Stimulated activated naive B cell treated with anti-CD40 and anti-IgM and Interleukin-4, amounts not matched to agents 10 μg/mL and 1 μg/mL and 100 μg/mL, for 72 hours (primary cell): ENCODE measurements around the gene ANKRD13A.
A peak's percentile ranks its signal among the peaks of the same experiment; 100 is the strongest.
"Not testable (repeated sequence)": the region's sequence is repeated elsewhere in the genome, so short reads cannot be mapped to it uniquely, and the experiment has no call there.

Experiments used
- ATAC-seq, 2 donors: fragments of 150-1000 bp; cut with Tn5 transposase; replicated peaks; 2 replicates each; pipeline ENCODE4 v1.10.0; 2021; ENCODE audit warnings: moderate library complexity in 1 of 2
- DNase-seq: peaks from one replicate; pipeline ENCODE4 v3.0.0; 2021
- H3K27ac Mint-ChIP-seq: one replicate; pipeline ENCODE4 v1.8.0; 2022; ENCODE audit warnings: mild to moderate bottlenecking, mixed read lengths
- H3K27me3 Mint-ChIP-seq, 2 donors: one replicate each; pipeline ENCODE4 v1.8.0; 2022; ENCODE audit warnings: mixed read lengths in 2 of 2
- H3K36me3 Mint-ChIP-seq, 2 donors: one replicate each; pipeline ENCODE4 v1.8.0; 2022; ENCODE audit warnings: mixed read lengths in 2 of 2, mild to moderate bottlenecking in 1 of 2
- H3K4me1 Mint-ChIP-seq, 2 donors: one replicate each; pipeline ENCODE4 v1.8.0; 2022; ENCODE audit warnings: mixed read lengths in 2 of 2, mild to moderate bottlenecking in 1 of 2
- H3K4me3 Mint-ChIP-seq, 2 donors: one replicate each; pipeline ENCODE4 v1.8.0; 2022; ENCODE audit warnings: mild to moderate bottlenecking in 2 of 2, mixed read lengths in 2 of 2, moderate library complexity in 1 of 2
- H3K9me3 Mint-ChIP-seq, 2 donors: one replicate each; pipeline ENCODE4 v1.8.0; 2022; ENCODE audit warnings: mixed read lengths in 2 of 2, mild to moderate bottlenecking in 1 of 2

ANKRD13A gene

DNA sequence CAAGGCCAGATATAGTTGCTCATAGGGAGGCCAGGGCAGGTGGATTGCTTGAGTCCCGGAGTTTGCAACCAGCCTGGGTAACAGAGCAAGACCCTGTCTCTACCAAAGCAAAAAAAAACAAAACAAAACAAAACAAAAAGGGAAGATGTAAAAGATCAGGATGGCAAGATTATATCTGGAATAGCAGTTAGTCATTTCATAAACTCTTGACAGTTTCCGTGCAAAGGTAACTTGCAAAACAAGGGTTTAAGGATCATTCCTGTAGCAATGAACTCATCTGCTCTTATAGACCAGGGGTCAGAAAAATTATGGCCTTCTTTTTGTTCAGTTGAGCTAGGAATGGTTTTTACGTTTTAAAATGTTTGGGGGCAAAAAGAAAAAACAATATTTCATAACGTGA, 32.7 kb upstream of the ANKRD13A start:
- DNase-seq (no peak), ATAC-seq (no peak)
- Mint-ChIP-seq H3K4me1 (peaks cover 3 to 8% of the 10 kb centered on the region in 2 donors), H3K4me3 (no peak overlapping the region), H3K27me3 (no peaks in the 10 kb centered on the region), H3K9me3 (no peaks in the 10 kb centered on the region), H3K36me3 (peaks cover 18 to 45% of the 10 kb centered on the region in 2 donors), H3K27ac (no peak overlapping the region)

DNA sequence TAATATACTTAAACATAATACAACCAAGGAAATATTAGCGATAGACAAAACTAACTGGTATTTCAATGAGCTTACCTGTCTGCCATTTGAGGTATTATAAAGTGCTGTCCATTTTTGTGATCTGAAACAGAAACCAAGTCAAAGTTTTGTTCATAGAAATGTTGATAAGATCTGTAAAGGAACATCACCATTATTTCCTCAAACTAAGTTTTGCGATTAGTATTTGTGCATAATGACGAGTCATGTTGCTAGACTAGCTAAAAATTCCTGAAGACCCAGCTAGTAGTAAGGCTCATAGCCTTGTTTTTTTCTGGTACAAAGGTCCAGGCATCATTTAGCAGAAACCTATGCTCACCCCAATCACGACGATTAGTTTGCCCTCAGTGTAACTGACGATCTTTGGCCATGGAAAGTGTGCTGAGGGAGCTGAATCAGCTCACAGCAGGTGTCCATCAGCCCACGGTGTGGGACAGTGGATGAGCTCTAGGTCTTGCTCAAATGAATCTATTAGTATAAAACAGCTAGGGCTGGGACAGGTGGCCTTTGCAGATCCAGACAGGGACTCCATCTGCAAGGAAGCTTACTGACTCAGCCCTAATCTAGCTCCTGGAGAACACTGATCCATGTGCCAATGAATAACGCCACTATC, 31.7 kb upstream of the ANKRD13A start:
- DNase-seq (no peak), ATAC-seq (no peak)
- Mint-ChIP-seq H3K4me3 (no peak overlapping the region), H3K9me3 (no peaks in the 10 kb centered on the region), H3K4me1 (peaks cover 3 to 8% of the 10 kb centered on the region in 2 donors), H3K27ac (peak overlapping the region; percentile 16), H3K27me3 (no peaks in the 10 kb centered on the region), H3K36me3 (peaks cover 22 to 45% of the 10 kb centered on the region in 2 donors)

DNA sequence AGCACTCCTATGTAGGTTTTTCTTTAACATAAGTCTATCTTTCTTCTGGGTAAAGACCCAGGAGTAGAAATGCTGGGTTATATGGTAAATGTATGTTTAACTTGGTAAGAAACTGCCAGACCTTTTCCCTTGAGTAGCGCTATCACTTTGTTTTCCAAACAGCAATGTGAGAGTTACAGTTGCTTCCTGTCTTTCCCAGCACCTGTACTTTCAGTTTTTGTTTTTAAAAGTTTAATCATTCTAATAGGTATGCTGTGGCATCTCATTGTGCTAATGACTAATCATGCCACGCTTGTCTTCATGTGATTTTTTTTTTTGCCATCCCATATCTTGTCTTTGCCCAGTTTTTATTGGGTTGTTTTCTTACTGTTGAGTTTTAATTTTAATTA, 31.2 kb upstream of the ANKRD13A start:
- no peak for DNase-seq
- Mint-ChIP-seq H3K4me1 (peaks cover 3 to 8% of the 10 kb centered on the region in 2 donors), H3K27ac (peak overlapping the region; percentile 16), H3K36me3 (peaks cover 22 to 43% of the 10 kb centered on the region in 2 donors), H3K27me3 (no peaks in the 10 kb centered on the region), H3K4me3 (no peak overlapping the region), H3K9me3 (no peaks in the 10 kb centered on the region)
- no peak for ATAC-seq

DNA sequence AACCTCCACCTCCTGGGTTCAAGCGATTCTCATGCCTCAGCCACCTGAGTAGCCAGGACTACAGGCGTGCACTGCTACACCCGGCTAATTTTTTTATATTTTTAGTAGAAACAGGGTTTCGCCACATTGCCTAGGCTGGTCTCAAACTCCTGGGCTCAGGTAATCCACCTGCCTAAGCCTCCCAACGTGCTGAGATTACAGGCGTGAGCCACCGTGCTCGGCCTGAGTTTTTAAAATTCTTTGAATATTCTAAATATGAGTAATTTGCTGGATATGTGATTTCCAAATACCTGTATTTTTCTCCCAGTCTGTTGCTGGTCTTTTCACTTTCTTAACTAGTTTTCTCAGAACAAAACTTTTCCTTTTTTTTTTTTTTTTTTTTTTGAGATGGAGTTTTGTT, 30.4 kb upstream of the ANKRD13A start:
- Mint-ChIP-seq H3K9me3 (no peaks in the 10 kb centered on the region), H3K4me3 (no peak overlapping the region), H3K36me3 (peaks cover 25 to 44% of the 10 kb centered on the region in 2 donors)

DNA sequence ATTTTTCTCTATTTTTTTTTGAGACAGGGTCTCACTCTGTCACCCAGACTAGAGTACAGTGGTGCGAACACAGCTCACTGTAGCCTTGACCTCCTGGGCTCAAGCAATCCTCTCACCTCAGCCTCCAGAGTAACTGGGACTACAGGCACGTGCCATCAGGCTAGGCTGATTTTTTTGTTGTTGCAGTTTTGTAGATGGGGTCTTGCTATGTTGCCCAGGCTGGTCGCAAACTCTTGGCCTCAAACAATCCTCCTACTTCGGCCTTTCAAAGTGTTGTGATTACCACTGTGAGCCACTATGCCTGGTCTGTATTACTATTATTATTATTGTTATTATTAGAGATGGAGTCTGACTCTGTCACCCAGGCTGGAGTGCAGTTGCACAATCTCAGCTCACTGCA, 26.4 kb upstream of the ANKRD13A start:
- Mint-ChIP-seq H3K27me3 (no peaks in the 10 kb centered on the region), H3K9me3 (no peaks in the 10 kb centered on the region), H3K4me1 (peaks cover 7 to 19% of the 10 kb centered on the region in 2 donors), H3K4me3 (no peak overlapping the region), H3K36me3 (peaks cover 38 to 40% of the 10 kb centered on the region in 2 donors), H3K27ac (no peak overlapping the region)
- DNase-seq, result no peak
- no peak for ATAC-seq

More for the DNA sequence above, 30.4 kb upstream of the ANKRD13A start:
- Mint-ChIP-seq H3K27me3 (no peaks in the 10 kb centered on the region), H3K27ac (no peak overlapping the region), H3K4me1 (peaks cover 7 to 16% of the 10 kb centered on the region in 2 donors)
- DNase-seq (no peak), ATAC-seq (no peak)

DNA sequence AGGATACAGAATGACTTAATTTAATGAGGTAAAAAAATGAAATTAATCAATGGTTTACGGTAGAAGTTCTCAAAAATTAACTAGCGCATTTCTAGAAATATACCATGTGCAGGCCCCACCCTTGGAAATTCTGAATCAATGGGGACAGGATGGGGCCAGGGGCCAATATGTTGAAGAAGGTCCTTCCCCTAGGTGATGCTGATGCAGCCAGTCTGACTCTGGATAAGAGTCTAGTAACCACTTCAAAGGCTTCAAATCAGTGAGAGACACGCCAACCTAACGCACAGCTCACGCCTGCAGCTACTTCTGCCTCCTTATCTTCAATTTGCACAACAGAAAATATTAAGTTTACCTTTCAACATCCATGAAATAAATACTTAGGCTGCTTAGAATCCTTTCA, 17.9 kb upstream of the ANKRD13A start:
- Mint-ChIP-seq H3K27me3 (no peaks in the 10 kb centered on the region), H3K27ac (no peak overlapping the region), H3K4me1 (peaks cover 18 to 31% of the 10 kb centered on the region in 2 donors), H3K36me3 (peaks cover 48 to 51% of the 10 kb centered on the region in 2 donors), H3K9me3 (peaks cover 0 to 2% of the 10 kb centered on the region in 2 donors), H3K4me3 (no peak overlapping the region)
- ATAC-seq (no peak), DNase-seq (no peak)

DNA sequence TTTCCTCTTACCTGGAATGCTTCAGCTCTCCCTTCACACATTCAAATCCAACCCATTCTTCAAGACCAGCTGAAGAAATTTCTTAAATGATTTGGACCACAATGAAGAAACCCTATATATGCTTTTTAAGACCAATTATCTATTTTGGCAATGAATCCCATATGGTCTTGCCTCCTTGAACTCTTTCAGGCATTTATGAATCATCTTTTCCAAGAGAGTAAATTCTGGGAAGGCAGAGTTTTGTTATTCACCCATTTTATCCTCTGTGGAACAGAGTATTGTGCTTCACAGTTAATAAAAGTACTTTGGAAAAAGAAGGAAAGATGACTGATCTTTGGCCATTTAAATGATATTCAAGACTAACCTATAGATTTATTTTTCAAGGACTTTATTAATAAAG, 17.0 kb upstream of the ANKRD13A start:
- Mint-ChIP-seq H3K9me3 (peaks cover 0 to 2% of the 10 kb centered on the region in 2 donors), H3K4me1 (peaks cover 18 to 31% of the 10 kb centered on the region in 2 donors), H3K27me3 (no peaks in the 10 kb centered on the region), H3K36me3 (peaks cover 44 to 51% of the 10 kb centered on the region in 2 donors), H3K4me3 (no peak overlapping the region), H3K27ac (no peak overlapping the region)
- DNase-seq (no peak), ATAC-seq (no peak)

GRCh38 chr12:109983432-109984142, 15.6 kb upstream of the ANKRD13A start:
- DNase-seq (no peak), ATAC-seq (no peak)
- peaks cover 15 to 20% of the 10 kb centered on the region in 2 donors for H3K4me1 Mint-ChIP-seq
- H3K27ac Mint-ChIP-seq, result peak overlapping the region; percentile 25
- no peak overlapping the region for H3K4me3 Mint-ChIP-seq
- H3K36me3 Mint-ChIP-seq, result peaks cover 41% of the 10 kb centered on the region in 2 donors
- peaks cover 0 to 1% of the 10 kb centered on the region in 2 donors for H3K9me3 Mint-ChIP-seq
- H3K27me3 Mint-ChIP-seq, result no peaks in the 10 kb centered on the region

DNA sequence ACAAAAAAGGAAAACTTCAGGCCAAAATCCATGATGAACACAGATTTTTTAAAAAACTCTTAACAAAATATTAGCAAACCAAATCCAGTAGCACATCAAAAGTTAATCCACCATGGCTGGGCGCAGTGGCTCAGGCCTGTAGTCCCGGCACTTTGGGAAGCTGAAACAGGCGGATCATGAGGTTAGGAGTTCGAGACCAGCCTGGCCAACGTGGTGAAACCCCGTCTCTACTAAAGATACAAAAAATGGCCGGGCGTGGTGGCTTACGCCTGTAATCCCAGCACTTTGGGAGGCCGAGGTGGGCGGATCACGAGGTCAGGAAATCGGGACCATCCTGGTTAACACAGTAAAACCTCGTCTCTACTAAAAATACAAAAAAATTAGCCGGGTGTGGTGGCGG, 13.0 kb upstream of the ANKRD13A start:
- H3K4me3 Mint-ChIP-seq, DNase-seq, H3K27ac Mint-ChIP-seq, H3K9me3 Mint-ChIP-seq, ATAC-seq, H3K27me3 Mint-ChIP-seq: not testable (repeated sequence)
- H3K36me3 Mint-ChIP-seq, result peaks cover 27 to 32% of the 10 kb centered on the region in 2 donors
- peaks cover 10 to 22% of the 10 kb centered on the region in 2 donors for H3K4me1 Mint-ChIP-seq

DNA sequence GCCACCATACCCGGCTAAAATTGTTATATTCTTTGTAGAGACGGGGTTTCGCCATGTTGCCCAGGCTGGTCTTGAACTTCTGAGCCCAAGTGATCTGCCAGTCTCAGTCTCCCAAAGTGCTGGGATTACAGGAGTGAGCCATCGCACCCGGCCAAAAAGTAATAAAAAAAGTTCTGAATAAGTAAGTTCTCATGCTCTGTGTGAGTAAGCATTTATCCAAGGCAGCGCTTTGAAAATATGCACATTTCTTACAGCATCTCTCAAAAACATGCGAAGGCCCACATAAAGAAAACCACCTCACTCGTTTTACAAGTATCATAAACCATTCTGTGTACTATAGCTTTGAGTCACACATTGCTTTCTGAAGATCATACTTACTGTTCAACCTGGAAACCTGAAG, 11.6 kb upstream of the ANKRD13A start:
- Mint-ChIP-seq H3K9me3 (no peaks in the 10 kb centered on the region), H3K36me3 (peaks cover 21 to 30% of the 10 kb centered on the region in 2 donors), H3K27me3 (no peaks in the 10 kb centered on the region), H3K4me1 (peaks cover 11 to 23% of the 10 kb centered on the region in 2 donors), H3K27ac (no peak overlapping the region), H3K4me3 (no peak overlapping the region)
- ATAC-seq, result no peak
- no peak for DNase-seq

GRCh38 chr12:109988274-109988673, 11.0 kb upstream of the ANKRD13A start:
- H3K36me3 Mint-ChIP-seq, result peaks cover 18 to 27% of the 10 kb centered on the region in 2 donors
- no peaks in the 10 kb centered on the region for H3K27me3 Mint-ChIP-seq
- ATAC-seq (no peak), DNase-seq (no peak)
- no peak overlapping the region for H3K4me3 Mint-ChIP-seq
- H3K27ac Mint-ChIP-seq, result no peak overlapping the region
- H3K9me3 Mint-ChIP-seq, result no peaks in the 10 kb centered on the region
- peaks cover 13 to 27% of the 10 kb centered on the region in 2 donors for H3K4me1 Mint-ChIP-seq

DNA sequence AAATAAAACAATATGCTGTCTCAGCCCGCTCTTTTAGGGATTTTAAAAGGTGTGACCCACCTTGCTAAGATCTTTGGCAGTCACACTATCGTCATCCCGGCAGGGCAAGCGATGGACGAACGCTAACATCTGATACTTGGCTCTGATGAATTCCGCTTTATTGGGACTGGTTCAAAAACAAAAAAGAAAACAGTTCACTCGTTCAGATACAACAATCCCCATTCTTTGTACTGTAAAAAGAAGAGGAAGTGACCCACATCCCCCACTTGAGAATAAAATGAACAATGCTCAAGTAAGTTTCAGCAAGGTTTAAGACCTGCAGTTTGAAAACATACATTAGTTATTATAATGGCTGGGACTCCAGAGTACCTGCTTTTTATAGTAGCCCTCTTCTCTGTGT, 10.3 kb upstream of the ANKRD13A start:
- DNase-seq (no peak), ATAC-seq (no peak)
- peaks cover 13 to 30% of the 10 kb centered on the region in 2 donors for H3K4me1 Mint-ChIP-seq
- H3K4me3 Mint-ChIP-seq, result no peak overlapping the region
- H3K36me3 Mint-ChIP-seq, result peaks cover 16 to 25% of the 10 kb centered on the region in 2 donors
- no peak overlapping the region for H3K27ac Mint-ChIP-seq
- no peaks in the 10 kb centered on the region for H3K27me3 Mint-ChIP-seq
- H3K9me3 Mint-ChIP-seq, result no peaks in the 10 kb centered on the region

- H3K27ac Mint-ChIP-seq, result no peak overlapping the region
These were observed 9.8 kb upstream of the ANKRD13A start for GRCh38 chr12:109989380-109989779.

DNA sequence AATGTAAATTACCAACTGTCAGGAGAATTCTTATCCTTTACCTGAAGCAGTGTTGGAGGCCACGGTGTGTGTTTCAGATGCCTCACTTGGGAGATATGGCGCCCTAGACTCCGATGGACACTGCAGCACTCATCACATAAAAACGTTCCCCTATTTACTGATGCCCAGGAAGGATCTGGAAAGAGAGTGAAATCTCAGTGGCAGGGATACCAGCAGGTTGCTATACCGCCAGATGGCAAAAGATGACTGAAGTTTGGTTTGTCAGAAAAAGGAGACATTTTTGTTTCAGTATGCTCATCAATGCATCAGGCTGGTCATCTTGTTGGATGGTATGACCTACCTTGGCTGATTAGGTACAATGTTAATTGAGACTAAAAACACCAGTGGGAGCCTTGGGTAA, 7.6 kb upstream of the ANKRD13A start:
- H3K4me3 Mint-ChIP-seq, result no peak overlapping the region
- peaks cover 17 to 45% of the 10 kb centered on the region in 2 donors for H3K4me1 Mint-ChIP-seq
- no peaks in the 10 kb centered on the region for H3K27me3 Mint-ChIP-seq
- no peak for ATAC-seq
- H3K9me3 Mint-ChIP-seq, result no peaks in the 10 kb centered on the region
- H3K36me3 Mint-ChIP-seq, result peaks cover 13 to 18% of the 10 kb centered on the region in 2 donors
- DNase-seq, result no peak
- H3K27ac Mint-ChIP-seq, result peak overlapping the region; percentile 31

More at GRCh38 chr12:109989380-109989779, 9.8 kb upstream of the ANKRD13A start:
- Mint-ChIP-seq H3K27me3 (no peaks in the 10 kb centered on the region), H3K36me3 (peaks cover 16 to 25% of the 10 kb centered on the region in 2 donors), H3K4me3 (no peak overlapping the region), H3K9me3 (no peaks in the 10 kb centered on the region), H3K4me1 (peaks cover 13 to 34% of the 10 kb centered on the region in 2 donors)
- ATAC-seq, result no peak
- no peak for DNase-seq

DNA sequence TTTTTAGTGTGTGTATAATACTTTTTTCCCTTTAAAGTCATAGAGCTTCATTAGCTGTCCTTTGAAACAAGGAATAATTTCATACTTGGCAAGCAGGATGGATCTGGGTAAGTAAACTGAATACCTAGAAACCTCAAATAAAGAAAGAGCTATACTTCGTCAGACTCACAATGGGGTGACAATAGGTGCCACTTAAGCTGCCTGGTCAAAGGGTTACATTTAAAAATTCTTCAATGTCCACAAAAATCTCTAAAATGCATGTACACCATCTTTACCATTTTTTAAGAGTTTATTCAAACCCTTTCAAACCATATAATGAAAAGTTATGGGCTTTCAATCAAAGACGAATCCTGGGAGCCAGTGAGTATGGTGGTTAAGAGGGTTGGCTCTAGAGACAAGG, 6.1 kb upstream of the ANKRD13A start:
- H3K27me3 Mint-ChIP-seq, result no peaks in the 10 kb centered on the region
- H3K27ac Mint-ChIP-seq, result no peak overlapping the region
- H3K4me1 Mint-ChIP-seq, result peaks cover 23 to 56% of the 10 kb centered on the region in 2 donors
- peak overlapping the region in 1 of 2 donors; percentile 32 for H3K4me3 Mint-ChIP-seq
- no peaks in the 10 kb centered on the region for H3K9me3 Mint-ChIP-seq
- H3K36me3 Mint-ChIP-seq, result peaks cover 10 to 18% of the 10 kb centered on the region in 2 donors
- ATAC-seq (no peak), DNase-seq (no peak)
